Endodermal cell (in vitro differentiated cells): ENCODE data around the gene CENPP. TPM values are rescaled to one million over a fixed set of nuclear protein-coding genes. Genes with fewer than 3 reads are reported as not detected.

Experiments used
- DNase-seq: peaks from one replicate; pipeline ENCODE4 v3.0.0-alpha.2; 2017
- H3K27ac ChIP-seq: 2 replicates; pipeline ENCODE4 v1.5.1; 2013; ENCODE audit warnings: mild to moderate bottlenecking, low read depth, low read length, moderate library complexity
- H3K27me3 ChIP-seq: 2 replicates; pipeline ENCODE4 v1.6.1; 2013; ENCODE audit warnings: mild to moderate bottlenecking, low read length, moderate library complexity; ENCODE audit not compliant: insufficient read depth, control insufficient read depth, poor library complexity, severe bottlenecking
- H3K36me3 ChIP-seq: 2 replicates; pipeline ENCODE4 v1.7.0; 2013; ENCODE audit warnings: mild to moderate bottlenecking, low read length, moderate library complexity; ENCODE audit not compliant: control insufficient read depth, insufficient read depth
- H3K4me1 ChIP-seq: one replicate; pipeline ENCODE4 v1.7.0; 2013; ENCODE audit warnings: low read length; ENCODE audit not compliant: control insufficient read depth, insufficient read depth
- H3K4me3 ChIP-seq: 2 replicates; pipeline ENCODE4 v1.5.1; 2013; ENCODE audit warnings: mild to moderate bottlenecking, low read length, moderate library complexity
- H3K9ac ChIP-seq: 2 replicates; pipeline ENCODE4 v1.6.1; 2013; ENCODE audit warnings: mild to moderate bottlenecking, low read length, moderate library complexity; ENCODE audit not compliant: poor library complexity, severe bottlenecking; ENCODE audit errors: extremely low read depth
- H3K9me3 ChIP-seq: 2 replicates; pipeline ENCODE4 v1.6.1; 2013; ENCODE audit warnings: mild to moderate bottlenecking, low read length, moderate library complexity; ENCODE audit not compliant: control insufficient read depth
- H3K27ac Mint-ChIP-seq: 2 replicates; pipeline ENCODE4 v1.8.0; 2020; ENCODE audit warnings: mixed read lengths
- H3K27me3 Mint-ChIP-seq: 2 replicates; pipeline ENCODE4 v1.8.0; 2021; ENCODE audit warnings: mild to moderate bottlenecking, mixed read lengths; ENCODE audit not compliant: insufficient read depth
- H3K36me3 Mint-ChIP-seq: 2 replicates; pipeline ENCODE4 v1.8.0; 2020; ENCODE audit warnings: low read depth, mixed read lengths
- H3K4me1 Mint-ChIP-seq: 2 replicates; pipeline ENCODE4 v1.8.0; 2020; ENCODE audit warnings: mixed read lengths
- H3K4me3 Mint-ChIP-seq: 2 replicates; pipeline ENCODE4 v1.8.0; 2020; ENCODE audit warnings: mild to moderate bottlenecking, moderate library complexity, mixed read lengths
- H3K9me3 Mint-ChIP-seq: 2 replicates; pipeline ENCODE4 v1.8.0; 2020; ENCODE audit warnings: mild to moderate bottlenecking, mixed read lengths
- CTCF ChIP-seq: fragments of 200-600 bp; sonication (generic); conservative IDR thresholded peaks from 2 replicates; pipeline ENCODE4 v1.5.0; 2021; ENCODE audit warnings: antibody characterized with exemption, mild to moderate bottlenecking
- WGBS, 2 experiments: methylation state at CpG; one replicate each; pipeline versions ENCODE4 v1.1.5 to v1.1.7; 2013; ENCODE audit warnings: missing lambda C conversion rate in 2 of 2, mixed read lengths in 1 of 2; ENCODE audit not compliant: insufficient coverage in 1 of 2, insufficient read length in 1 of 2; 5-methylcytosine and 5-hydroxymethylcytosine counted together
- total RNA-seq, 2 donors: library from RNA; stranded (reverse); fragmentation: NEBNext Ultra II Directional in 1 of 2; extraction: Animal tissue kit (Norgen Biotek cat#: 25700) in 1 of 2; gene quantifications; 2 replicates in 1 of 2; 3 replicates in 1 of 2; pipeline ENCODE4 v1.2.1, GENCODE V29; 2021

Gene CENPP
- total RNA-seq, 2 donors from 2014 or later = 8.2 to 9.2 TPM

DNA sequence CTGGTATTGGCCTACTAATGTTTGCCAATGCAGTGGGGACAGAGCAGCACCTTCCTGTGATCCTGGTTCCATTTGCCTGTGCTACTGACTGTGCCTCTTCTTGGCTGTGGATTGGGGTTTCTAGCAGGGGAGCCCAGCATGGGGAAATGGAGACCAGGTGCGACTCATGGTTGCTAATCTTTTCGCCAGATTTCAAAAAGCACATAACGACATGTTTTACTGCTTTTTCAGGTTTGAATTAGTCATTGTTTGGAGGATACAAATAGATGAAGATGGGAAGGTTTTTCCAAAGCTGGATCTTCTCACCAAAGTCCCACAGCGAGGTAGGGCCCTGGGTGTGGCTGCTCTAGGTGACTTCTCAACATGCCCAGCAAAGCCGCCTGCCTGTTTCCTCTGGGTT lies 286.5 kb downstream of the CENPP start:
- Histone ChIP-seq H3K27me3 (no peaks in the 10 kb centered on the region), H3K4me1 (no peaks in the 10 kb centered on the region), H3K36me3 (peaks cover 26% of the 10 kb centered on the region), H3K4me3 (no peak overlapping the region), H3K27ac (no peak overlapping the region), H3K9me3 (no peaks in the 10 kb centered on the region), H3K9ac (no peak overlapping the region)
- Mint-ChIP-seq H3K4me3 (no peak overlapping the region), H3K9me3 (no peaks in the 10 kb centered on the region), H3K27ac (no peak overlapping the region), H3K4me1 (peaks cover 9% of the 10 kb centered on the region), H3K27me3 (no peaks in the 10 kb centered on the region), H3K36me3 (peaks cover 42% of the 10 kb centered on the region)
- WGBS, 2 experiments = 96 to 100% methylated on average over 4 to 5 of the region's 5 CpGs
- DNase-seq = no peak
- TF ChIP-seq CTCF = no peak

- TF ChIP-seq CTCF = no peak
- Mint-ChIP-seq H3K27ac (no peak overlapping the region), H3K27me3 (no peaks in the 10 kb centered on the region), H3K4me1 (peaks cover 9% of the 10 kb centered on the region), H3K9me3 (no peaks in the 10 kb centered on the region), H3K36me3 (peaks cover 48% of the 10 kb centered on the region), H3K4me3 (no peak overlapping the region)
- H3K9ac ChIP-seq = no peak overlapping the region
- 95 to 97% methylated on average over 6 to 11 of the region's 11 CpGs for WGBS, 2 experiments
- H3K9me3 ChIP-seq = no peaks in the 10 kb centered on the region
- no peaks in the 10 kb centered on the region for H3K27me3 ChIP-seq
- no peaks in the 10 kb centered on the region for H3K4me1 ChIP-seq
- no peak overlapping the region for H3K27ac ChIP-seq
- H3K4me3 ChIP-seq = no peak overlapping the region
- DNase-seq = no peak
- H3K36me3 ChIP-seq = peaks cover 31% of the 10 kb centered on the region
These were observed 287.1 kb downstream of the CENPP start for GRCh38 chr9:92612816-92613215.

DNA sequence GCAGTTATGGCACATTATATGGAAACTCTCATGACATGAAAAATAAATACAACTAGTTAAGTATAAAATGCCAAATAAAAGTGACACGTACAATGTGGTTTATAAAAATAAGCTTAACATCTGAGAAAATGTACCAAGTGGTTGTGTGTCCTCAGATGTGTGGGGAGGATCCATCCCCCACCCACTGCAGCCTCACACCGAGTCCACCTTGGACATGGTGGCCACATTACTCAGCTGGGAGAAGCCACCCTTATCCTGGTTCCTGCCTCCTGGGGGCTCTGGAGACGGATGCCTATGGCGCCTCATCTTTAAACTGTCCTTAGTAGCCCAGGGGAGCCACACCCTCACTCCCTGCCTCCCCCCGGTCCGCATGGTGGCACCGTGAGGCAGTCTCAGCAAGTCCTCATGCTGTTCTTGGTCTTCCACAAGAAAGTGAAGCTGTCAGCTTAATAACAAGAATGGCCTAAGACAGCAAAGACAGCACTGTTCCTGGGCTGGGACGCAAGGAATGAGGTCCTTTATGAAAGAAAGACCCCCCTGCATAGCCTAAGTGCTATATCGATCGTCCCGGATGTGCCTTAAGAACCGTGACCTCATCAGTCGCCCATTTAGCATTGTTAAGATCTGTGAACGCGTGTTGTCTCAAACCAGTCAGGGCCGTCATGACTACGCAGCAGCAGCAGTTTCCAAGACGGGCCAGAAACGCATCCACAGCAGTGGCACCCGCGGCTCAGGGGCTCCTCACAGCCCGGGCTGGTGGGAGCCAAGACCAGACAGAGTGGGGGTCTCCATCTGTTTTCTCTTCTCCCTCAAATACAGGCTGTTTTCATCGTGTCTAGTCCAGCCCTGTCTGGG lies 287.7 kb downstream of the CENPP start:
- Mint-ChIP-seq H3K27ac (no peak overlapping the region), H3K4me3 (no peak overlapping the region), H3K36me3 (peaks cover 48% of the 10 kb centered on the region)

More for the DNA sequence above, 287.7 kb downstream of the CENPP start:
- H3K4me1 Mint-ChIP-seq = peaks cover 9% of the 10 kb centered on the region
- H3K27me3 ChIP-seq = no peaks in the 10 kb centered on the region
- TF ChIP-seq CTCF = no peak
- no peak overlapping the region for H3K9ac ChIP-seq
- no peaks in the 10 kb centered on the region for H3K4me1 ChIP-seq
- H3K4me3 ChIP-seq = no peak overlapping the region
- H3K9me3 Mint-ChIP-seq = no peaks in the 10 kb centered on the region
- no peaks in the 10 kb centered on the region for H3K27me3 Mint-ChIP-seq
- 95 to 96% methylated on average over 14 to 23 of the region's 23 CpGs for WGBS, 2 experiments
- peaks cover 32% of the 10 kb centered on the region for H3K36me3 ChIP-seq
- no peaks in the 10 kb centered on the region for H3K9me3 ChIP-seq
- no peak overlapping the region for H3K27ac ChIP-seq
- DNase-seq = no peak
